ENCODE data around the gene MINDY4. TPM values are rescaled to one million over a fixed set of nuclear protein-coding genes. Genes with fewer than 3 reads are reported as not detected.

The MINDY4 gene
- total RNA-seq, 4 donors from 2014 or later, result 4.6 to 14.1 (median 6.8) TPM

GRCh38 chr7:30937416-30937815, 166.2 kb downstream of the MINDY4 start:
- DNase-seq, result peak; percentile 76
- intact Hi-C loops (cut with DNase I; ENCODE audit: low total_unique reads) (no loop called here), in situ Hi-C loops (cut with MboI; ENCODE audit: low pct_ligation_motif_present in 1 of 4, low pct_unique_long_range_greater_than_20kb in 1 of 4, low sequenced_read_pairs in 3 of 4) (no loop called here)
- Histone ChIP-seq H3K27me3 (peaks cover 3% of the 10 kb centered on the region), H3K4me1 (peaks cover 2 to 37% (median 29%) of the 10 kb centered on the region in 4 donors), H3K27ac (peak overlapping the region; percentile 78 to 82 (median 78)), H3K4me3 (no peak overlapping the region), H3K36me3 (no peaks in the 10 kb centered on the region), H3K9me3 (no peaks in the 10 kb centered on the region)
- TF ChIP-seq CTCF (IDR thresholded peaks at IDR 0.05) (no peak), POLR2AphosphoS5 (IDR thresholded peaks at IDR 0.05) (peak in 1 of 3 donors; percentile 21)
- WGBS, 2 donors (ENCODE audit: low coverage in 1 of 2), result 32 to 40% methylated on average over 1 to 3 of the region's 3 CpGs

GRCh38 chr7:30938435-30939316, 167.5 kb downstream of the MINDY4 start:
- peak overlapping the region; percentile 78 to 82 (median 78) for H3K27ac ChIP-seq
- in situ Hi-C loops (cut with MboI; ENCODE audit: low pct_ligation_motif_present in 1 of 4, low pct_unique_long_range_greater_than_20kb in 1 of 4, low sequenced_read_pairs in 3 of 4) (no loop called here), intact Hi-C loops (cut with DNase I; ENCODE audit: low total_unique reads) (no loop called here)
- H3K9me3 ChIP-seq, result no peaks in the 10 kb centered on the region
- H3K27me3 ChIP-seq, result peaks cover 3% of the 10 kb centered on the region
- peak overlapping the region in 1 of 4 donors; percentile 20 for H3K4me3 ChIP-seq
- 4 to 17% methylated on average over 4 to 25 of the region's 25 CpGs for WGBS, 2 donors (ENCODE audit: low coverage in 1 of 2)
- no peak for TF ChIP-seq POLR2AphosphoS5 (IDR thresholded peaks at IDR 0.05)
- no peak for TF ChIP-seq EP300 (IDR thresholded peaks at IDR 0.05; ENCODE audit: low read depth)
- peak; percentile 93 to 99 (median 95) for TF ChIP-seq CTCF (IDR thresholded peaks at IDR 0.05)
- TF ChIP-seq POLR2A (IDR thresholded peaks at IDR 0.05), result no peak
- H3K36me3 ChIP-seq, result no peaks in the 10 kb centered on the region
- DNase-seq, result peak; percentile 91
- peaks cover 2 to 37% (median 29%) of the 10 kb centered on the region in 4 donors for H3K4me1 ChIP-seq

GRCh38 chr7:30941582-30942323, 170.5 kb downstream of the MINDY4 start:
- Histone ChIP-seq H3K27ac (no peak overlapping the region), H3K27me3 (peaks cover 3% of the 10 kb centered on the region), H3K4me1 (peaks cover 0 to 28% (median 15%) of the 10 kb centered on the region in 4 donors), H3K4me3 (no peak overlapping the region), H3K9me3 (peaks cover 7 to 11% of the 10 kb centered on the region in 2 donors), H3K36me3 (no peaks in the 10 kb centered on the region)
- intact Hi-C loops (cut with DNase I; ENCODE audit: low total_unique reads), result no loop called here
- TF ChIP-seq EP300 (IDR thresholded peaks at IDR 0.05; ENCODE audit: low read depth), result no peak
- TF ChIP-seq CTCF (IDR thresholded peaks at IDR 0.05), result no peak
- TF ChIP-seq POLR2AphosphoS5 (IDR thresholded peaks at IDR 0.05), result no peak
- no peak for TF ChIP-seq POLR2A (IDR thresholded peaks at IDR 0.05)
- in situ Hi-C loops (cut with MboI; ENCODE audit: low pct_ligation_motif_present in 1 of 4, low pct_unique_long_range_greater_than_20kb in 1 of 4, low sequenced_read_pairs in 3 of 4), result no loop called here
- 35 to 40% methylated on average over 8 of the region's 8 CpGs for WGBS, 2 donors (ENCODE audit: low coverage in 1 of 2)
- DNase-seq, result no peak

Other genes with a start within 250 kb of the MINDY4 start
- gene GARS1, start 176.5 kb upstream of the MINDY4 start, total RNA-seq, result 10 to 100 TPM; 20.6 to 69.4 (median 34.5) TPM
- not detected for gene CRHR2, start 89.0 kb upstream of the MINDY4 start, total RNA-seq
- gene INMT, start 19.3 kb upstream of the MINDY4 start, total RNA-seq, result 10 to 100 TPM in 1 of 4 donors, 1 to 10 TPM in 3; 3.8 to 15.5 (median 8.7) TPM
- 10 to 100 TPM; 21.3 to 98.3 (median 28.4) TPM for gene AQP1, start 140.4 kb downstream of the MINDY4 start, total RNA-seq
- gene GHRHR, start 192.5 kb downstream of the MINDY4 start, total RNA-seq, result not detected

Measured in transverse colon (tissue), 4 donors.